Measurements from ENCODE around the gene CLIP4.
"Not testable (repeated sequence)": the region's sequence is repeated elsewhere in the genome, so short reads cannot be mapped to it uniquely, and the experiment has no call there.

Gene CLIP4

GRCh38 chr2:29075894-29076705 lies 39.1 kb upstream of the CLIP4 start:
- Mint-ChIP-seq H3K9me3 (peaks cover 21% of the 10 kb centered on the region), H3K4me1 (no peaks in the 10 kb centered on the region), H3K4me3 (no peak overlapping the region), H3K36me3 (ENCODE audit: low read depth) (no peaks in the 10 kb centered on the region), H3K27me3 (ENCODE audit: low read depth, poor library complexity) (peaks cover 3% of the 10 kb centered on the region), H3K27ac (no peak overlapping the region)
- no peak for TF ChIP-seq CTCF (IDR thresholded peaks at IDR 0.05)
- DNase-seq: no peak

- H3K27me3 Mint-ChIP-seq (ENCODE audit: low read depth, poor library complexity): peaks cover 8% of the 10 kb centered on the region
- H3K4me1 Mint-ChIP-seq: peaks cover 11% of the 10 kb centered on the region
- no peak for DNase-seq
- no peak overlapping the region for H3K4me3 Mint-ChIP-seq
- H3K9me3 Mint-ChIP-seq: peaks cover 24% of the 10 kb centered on the region
- TF ChIP-seq CTCF (IDR thresholded peaks at IDR 0.05): no peak
- H3K36me3 Mint-ChIP-seq (ENCODE audit: low read depth): no peaks in the 10 kb centered on the region
- H3K27ac Mint-ChIP-seq: no peak overlapping the region
Observed at GRCh38 chr2:29079887-29080286, 35.3 kb upstream of the CLIP4 start.

- Mint-ChIP-seq H3K27ac (no peak overlapping the region), H3K4me1 (peaks cover 11% of the 10 kb centered on the region), H3K36me3 (ENCODE audit: low read depth) (no peaks in the 10 kb centered on the region), H3K9me3 (peaks cover 24% of the 10 kb centered on the region), H3K4me3 (no peak overlapping the region), H3K27me3 (ENCODE audit: low read depth, poor library complexity) (peaks cover 8% of the 10 kb centered on the region)
- no peak for DNase-seq
- no peak for TF ChIP-seq CTCF (IDR thresholded peaks at IDR 0.05)
Observed at GRCh38 chr2:29080886-29081743, 34.1 kb upstream of the CLIP4 start.

- Mint-ChIP-seq H3K27me3 (ENCODE audit: low read depth, poor library complexity) (peaks cover 12% of the 10 kb centered on the region), H3K36me3 (ENCODE audit: low read depth) (no peaks in the 10 kb centered on the region), H3K9me3 (peaks cover 20% of the 10 kb centered on the region), H3K4me3 (no peak overlapping the region), H3K27ac (no peak overlapping the region), H3K4me1 (peaks cover 11% of the 10 kb centered on the region)
- DNase-seq: no peak
- TF ChIP-seq CTCF (IDR thresholded peaks at IDR 0.05): no peak
Observed at GRCh38 chr2:29082804-29083495, 32.3 kb upstream of the CLIP4 start.

GRCh38 chr2:29084554-29084953 lies 30.7 kb upstream of the CLIP4 start:
- Mint-ChIP-seq H3K4me1 (peaks cover 11% of the 10 kb centered on the region), H3K27ac (no peak overlapping the region), H3K27me3 (ENCODE audit: low read depth, poor library complexity) (peaks cover 14% of the 10 kb centered on the region), H3K36me3 (ENCODE audit: low read depth) (no peaks in the 10 kb centered on the region), H3K9me3 (peaks cover 13% of the 10 kb centered on the region), H3K4me3 (no peak overlapping the region)
- no peak for DNase-seq
- no peak for TF ChIP-seq CTCF (IDR thresholded peaks at IDR 0.05)

- H3K9me3 Mint-ChIP-seq; DNase-seq; H3K4me3 Mint-ChIP-seq; H3K4me1 Mint-ChIP-seq; H3K27ac Mint-ChIP-seq; H3K36me3 Mint-ChIP-seq (ENCODE audit: low read depth): not testable (repeated sequence)
- peaks cover 17% of the 10 kb centered on the region for H3K27me3 Mint-ChIP-seq (ENCODE audit: low read depth, poor library complexity)
Observed at GRCh38 chr2:29090311-29090710, 24.9 kb upstream of the CLIP4 start.

Measured in nephron progenitor cell (in vitro differentiated cells).